ENCODE results near the gene GNL1.

DNA sequence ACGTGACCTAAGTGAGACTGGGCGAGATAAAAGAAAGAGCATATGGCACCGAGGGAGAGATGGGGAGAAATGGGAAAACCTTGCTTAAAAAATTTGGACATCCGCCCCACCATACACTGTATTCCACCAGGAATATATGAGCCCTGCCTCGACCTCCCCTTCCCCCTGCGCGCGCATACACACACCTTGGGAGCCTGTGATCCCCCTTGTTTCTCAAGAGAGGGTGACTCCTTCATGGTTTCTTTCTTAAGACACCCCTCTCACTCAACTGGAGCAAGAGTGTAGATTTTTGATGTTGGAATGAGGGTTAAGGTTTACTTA, 15.4 kb upstream of the GNL1 start:
- TF ChIP-seq, protein P1, sequence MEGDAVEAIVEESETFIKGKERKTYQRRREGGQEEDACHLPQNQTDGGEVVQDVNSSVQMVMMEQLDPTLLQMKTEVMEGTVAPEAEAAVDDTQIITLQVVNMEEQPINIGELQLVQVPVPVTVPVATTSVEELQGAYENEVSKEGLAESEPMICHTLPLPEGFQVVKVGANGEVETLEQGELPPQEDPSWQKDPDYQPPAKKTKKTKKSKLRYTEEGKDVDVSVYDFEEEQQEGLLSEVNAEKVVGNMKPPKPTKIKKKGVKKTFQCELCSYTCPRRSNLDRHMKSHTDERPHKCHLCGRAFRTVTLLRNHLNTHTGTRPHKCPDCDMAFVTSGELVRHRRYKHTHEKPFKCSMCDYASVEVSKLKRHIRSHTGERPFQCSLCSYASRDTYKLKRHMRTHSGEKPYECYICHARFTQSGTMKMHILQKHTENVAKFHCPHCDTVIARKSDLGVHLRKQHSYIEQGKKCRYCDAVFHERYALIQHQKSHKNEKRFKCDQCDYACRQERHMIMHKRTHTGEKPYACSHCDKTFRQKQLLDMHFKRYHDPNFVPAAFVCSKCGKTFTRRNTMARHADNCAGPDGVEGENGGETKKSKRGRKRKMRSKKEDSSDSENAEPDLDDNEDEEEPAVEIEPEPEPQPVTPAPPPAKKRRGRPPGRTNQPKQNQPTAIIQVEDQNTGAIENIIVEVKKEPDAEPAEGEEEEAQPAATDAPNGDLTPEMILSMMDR (optimal IDR thresholded peaks at IDR 0.05 in 1 of 3, IDR thresholded peaks at IDR 0.05 in 1 of 3, conservative IDR thresholded peaks at IDR 0.05 in 1 of 3; ENCODE audit: extremely low read depth in 1 of 3, insufficient read depth in 2 of 3, low read length in 3 of 3), result no peak
- TF ChIP-seq EZH2 (IDR thresholded peaks at IDR 0.05; ENCODE audit: low read length), result no peak
